ENCODE results near the gene ANKRD17.

DNA sequence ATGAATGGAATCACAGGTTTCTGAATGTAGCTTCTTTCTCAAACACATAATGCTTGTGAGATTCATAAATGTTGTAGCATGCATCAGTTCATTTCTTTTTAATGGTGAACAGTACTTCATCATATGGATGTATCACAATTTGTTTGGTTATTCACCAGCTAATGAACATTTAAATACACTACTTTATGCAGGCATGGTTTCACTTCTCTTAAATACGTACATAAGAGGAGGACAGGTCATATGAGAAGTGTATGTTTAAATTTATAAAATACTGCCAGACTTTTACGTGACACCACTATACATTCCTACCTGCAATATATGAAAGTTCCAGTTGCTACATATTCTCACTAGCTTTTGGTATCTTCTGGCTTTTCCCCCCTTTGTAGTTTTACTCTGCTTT lies 65.4 kb downstream of the ANKRD17 start:
- TF ChIP-seq, protein P1, sequence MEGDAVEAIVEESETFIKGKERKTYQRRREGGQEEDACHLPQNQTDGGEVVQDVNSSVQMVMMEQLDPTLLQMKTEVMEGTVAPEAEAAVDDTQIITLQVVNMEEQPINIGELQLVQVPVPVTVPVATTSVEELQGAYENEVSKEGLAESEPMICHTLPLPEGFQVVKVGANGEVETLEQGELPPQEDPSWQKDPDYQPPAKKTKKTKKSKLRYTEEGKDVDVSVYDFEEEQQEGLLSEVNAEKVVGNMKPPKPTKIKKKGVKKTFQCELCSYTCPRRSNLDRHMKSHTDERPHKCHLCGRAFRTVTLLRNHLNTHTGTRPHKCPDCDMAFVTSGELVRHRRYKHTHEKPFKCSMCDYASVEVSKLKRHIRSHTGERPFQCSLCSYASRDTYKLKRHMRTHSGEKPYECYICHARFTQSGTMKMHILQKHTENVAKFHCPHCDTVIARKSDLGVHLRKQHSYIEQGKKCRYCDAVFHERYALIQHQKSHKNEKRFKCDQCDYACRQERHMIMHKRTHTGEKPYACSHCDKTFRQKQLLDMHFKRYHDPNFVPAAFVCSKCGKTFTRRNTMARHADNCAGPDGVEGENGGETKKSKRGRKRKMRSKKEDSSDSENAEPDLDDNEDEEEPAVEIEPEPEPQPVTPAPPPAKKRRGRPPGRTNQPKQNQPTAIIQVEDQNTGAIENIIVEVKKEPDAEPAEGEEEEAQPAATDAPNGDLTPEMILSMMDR (IDR thresholded peaks at IDR 0.05; ENCODE audit: insufficient read depth, low read depth, low read length): no peak
- no peak for TF ChIP-seq EZH2 (IDR thresholded peaks at IDR 0.05; ENCODE audit: insufficient read depth, low read length)
